PC-9 (cell line): ENCODE results near the gene PUDP. TPM values are rescaled to one million over a fixed set of nuclear protein-coding genes. Genes with fewer than 3 reads are reported as not detected.
"Not testable (repeated sequence)": the region's sequence is repeated elsewhere in the genome, so short reads cannot be mapped to it uniquely, and the experiment has no call there.

ENCODE experiments used
- BruUV-seq: library from RNA; stranded (reverse); fragments of 400-500 nt; replicated peaks from 2 replicates; lab custom pipeline; 2021; lab: Mats Ljungman, UMichigan
- CTCF ChIA-PET: fragments of 300-600 bp; sonication (Branson Sonifier 250); formaldehyde crosslinking; loops from one replicate; lab custom pipeline; 2022; ENCODE audit warnings: antibody characterized with exemption; lab: Charles Lee
- POLR2A ChIA-PET: fragments of 300-600 bp; sonication (Branson Sonifier 250); formaldehyde crosslinking; loops from one replicate; lab custom pipeline; 2022; ENCODE audit warnings: antibody characterized with exemption; ENCODE audit not compliant: unreplicated experiment; lab: Charles Lee
- DNase-seq, 2 experiments: peaks; one replicate each; pipeline versions ENCODE4 v3.0.0 to v3.0.0-alpha.2; 2015 to 2022; ENCODE audit warnings: mixed read lengths in 1 of 2
- H2AFZ ChIP-seq: fragments of 200-600 bp; sonication (generic); 2 replicates; pipeline ENCODE4 v1.8.1; 2017; ENCODE audit warnings: antibody characterized with exemption
- H3F3A ChIP-seq: fragments of 200-600 bp; sonication (generic); 2 replicates; pipeline ENCODE4 v1.8.1; 2017; ENCODE audit warnings: antibody characterized with exemption, mild to moderate bottlenecking, low read depth; ENCODE audit not compliant: insufficient read depth
- H3K27ac ChIP-seq: fragments of 200-600 bp; sonication (generic); 2 replicates; pipeline ENCODE4 v1.6.1; 2016; ENCODE audit warnings: mixed run types
- H3K27me3 ChIP-seq: fragments of 200-600 bp; sonication (generic); 2 replicates; pipeline ENCODE4 v1.6.1; 2016; ENCODE audit warnings: low read depth, mixed run types; ENCODE audit not compliant: insufficient read depth
- H3K36me3 ChIP-seq: fragments of 200-600 bp; sonication (generic); 2 replicates; pipeline ENCODE4 v1.6.1; 2016; ENCODE audit warnings: low read depth, mixed run types
- H3K4me1 ChIP-seq: fragments of 200-600 bp; sonication (generic); replicated peaks from 2 replicates; pipeline ENCODE4 v1.6.1; 2016; ENCODE audit warnings: mixed run types; ENCODE audit not compliant: insufficient read depth
- H3K4me2 ChIP-seq: fragments of 200-600 bp; sonication (generic); 2 replicates; pipeline ENCODE4 v1.6.1; 2017; ENCODE audit warnings: mixed run types
- H3K4me3 ChIP-seq: fragments of 200-600 bp; sonication (generic); 2 replicates; pipeline ENCODE4 v1.6.1; 2016; ENCODE audit warnings: mixed run types
- H3K79me2 ChIP-seq: fragments of 200-600 bp; sonication (generic); 2 replicates; pipeline ENCODE4 v1.6.1; 2017; ENCODE audit warnings: low read depth, mixed run types
- H3K9me2 ChIP-seq: fragments of 200-600 bp; sonication (generic); 2 replicates; pipeline ENCODE4 v1.8.1; 2017; ENCODE audit warnings: mild to moderate bottlenecking; ENCODE audit not compliant: insufficient read depth
- H3K9me3 ChIP-seq: fragments of 200-600 bp; sonication (generic); 2 replicates; pipeline ENCODE4 v1.8.1; 2016; ENCODE audit warnings: low read depth; ENCODE audit not compliant: insufficient read depth
- H4K20me1 ChIP-seq: fragments of 200-600 bp; sonication (generic); 2 replicates; pipeline ENCODE4 v1.8.1; 2017; ENCODE audit not compliant: insufficient read depth
- intact Hi-C: fragments of 100-400 bp; cut with micrococcal nuclease; formaldehyde crosslinking; loops from one replicate; pipeline ENCODE4 v1.10.0; 2022; ENCODE audit not compliant: unreplicated experiment
- microRNA-seq: library from miRNA; unstranded; fragments of <30 nt; microRNA quantifications from one replicate; pipeline ENCODE4 v1.2.0, GENCODE V29; 2021; ENCODE audit warnings: borderline number of aligned reads, borderline replicate concordance
- total RNA-seq: library from RNA; stranded (reverse); gene quantifications from 2 replicates; pipeline ENCODE4 v1.2.3, GENCODE V29; 2021

PUDP gene
- total RNA-seq, 1 experiment from 2014 or later: 24.9 TPM

- BruUV-seq, DNase-seq, H4K20me1 ChIP-seq, H3K9me2 ChIP-seq, H3K9me3 ChIP-seq, H3K36me3 ChIP-seq, CTCF ChIA-PET, H2AFZ ChIP-seq, H3K4me2 ChIP-seq, intact Hi-C loops, H3K4me1 ChIP-seq, H3K27ac ChIP-seq, H3K27me3 ChIP-seq, H3K79me2 ChIP-seq, H3F3A ChIP-seq, H3K4me3 ChIP-seq, POLR2A ChIA-PET: not testable (repeated sequence)
Measured at GRCh38 chrX:7010897-7011296, 137.1 kb downstream of the PUDP start.

- CTCF ChIA-PET, POLR2A ChIA-PET, H3K27me3 ChIP-seq: not testable (repeated sequence)
Measured at GRCh38 chrX:7007328-7007727, 140.6 kb downstream of the PUDP start.

More at GRCh38 chrX:7007328-7007727, 140.6 kb downstream of the PUDP start:
- H2AFZ ChIP-seq, H3K9me3 ChIP-seq, H3K4me1 ChIP-seq, H3K4me3 ChIP-seq, intact Hi-C loops, H3F3A ChIP-seq, H3K79me2 ChIP-seq, H3K36me3 ChIP-seq, H3K9me2 ChIP-seq, DNase-seq, BruUV-seq, H3K4me2 ChIP-seq, H3K27ac ChIP-seq, H4K20me1 ChIP-seq: not testable (repeated sequence)

Small RNAs within 50 kb of the gene (microRNA-seq; reads per million reads assigned to microRNA genes)
- not detected for gene MIR4767

Other genes with a start within 250 kb of the PUDP start
- 2.2 and 3.3 TPM in 2 replicates for gene STS, start 441 bp downstream of the PUDP start, total RNA-seq